ENCODE results near the gene SRP54. TPM values are rescaled to one million over a fixed set of nuclear protein-coding genes. Genes with fewer than 3 reads are reported as not detected.

SRP54 gene
- total and polyA plus RNA-seq, 2 donors (not counting 3 experiments of a cell fraction or from before 2014, with no cell fraction given): 32.8 to 63.7 TPM

DNA sequence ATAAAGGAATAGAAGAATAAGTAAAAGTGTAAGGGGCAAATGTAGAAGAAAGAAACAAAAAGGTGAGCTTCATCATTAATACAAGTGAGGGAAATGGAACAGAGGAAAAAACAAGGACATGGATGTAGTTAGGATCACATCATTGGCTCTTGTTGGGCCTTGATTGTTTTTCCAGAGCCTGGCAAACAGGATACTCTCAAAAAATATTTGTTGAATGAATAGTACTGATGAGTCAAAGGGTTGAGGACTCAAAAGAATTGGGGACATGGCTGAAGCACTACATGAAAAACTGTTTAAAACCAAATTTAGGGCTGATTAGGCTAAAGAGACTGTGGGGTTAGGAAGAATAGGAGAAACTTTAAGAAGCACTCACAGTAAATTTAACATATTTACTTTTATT lies 11.4 kb upstream of the SRP54 start:
- DNase-seq (ENCODE audit: low read depth, low spot score) (peak; percentile 48), FAIRE-seq (no peak)
- H3K9me3 ChIP-seq (replicated peaks; ENCODE audit: control insufficient read depth, insufficient read depth, low read length): no peaks in the 10 kb centered on the region
- no peak overlapping the region for H3K27ac ChIP-seq (ENCODE audit: insufficient read depth, low read depth, low read length)
- peaks cover 18% of the 10 kb centered on the region for H3K79me2 ChIP-seq (ENCODE audit: control insufficient read depth, insufficient read depth, low read length)
- peaks cover 10% of the 10 kb centered on the region for H3K4me1 ChIP-seq (ENCODE audit: control insufficient read depth, extremely low read depth, insufficient read depth, low read length)
- no peak overlapping the region for H3K4me3 ChIP-seq (replicated peaks in 1 of 3; ENCODE audit: insufficient read depth in 1 of 3, low read depth in 1 of 3, low read length in 3 of 3)
- H4K20me1 ChIP-seq (replicated peaks; ENCODE audit: control insufficient read depth, extremely low read depth, insufficient read depth, low read length): no peaks in the 10 kb centered on the region
- peaks cover 0 to under 1% of the 10 kb centered on the region in 2 experiments for H3K36me3 ChIP-seq (ENCODE audit: control insufficient read depth in 2 of 2, extremely low read depth in 1 of 2, insufficient read depth in 2 of 2, low read length in 2 of 2)
- no peak overlapping the region for H3K4me2 ChIP-seq (ENCODE audit: insufficient read depth, low read length)
- no peak overlapping the region for H3K9ac ChIP-seq (replicated peaks; ENCODE audit: extremely low read depth, insufficient read depth, low read length)
- H3K9me1 ChIP-seq (replicated peaks; ENCODE audit: control insufficient read depth, extremely low read depth, insufficient read depth, low read length): no peaks in the 10 kb centered on the region
- no peak overlapping the region for H2AFZ ChIP-seq (ENCODE audit: low read depth, low read length)
- dilution Hi-C loops (cut with MboI; ENCODE audit: extremely low pct_ligation_motif_present, low sequenced_read_pairs) (no loop called here), intact Hi-C loops (cut with micrococcal nuclease) (no loop called here)
- TF ChIP-seq JUN (IDR thresholded peaks at IDR 0.05; ENCODE audit: borderline replicate concordance, insufficient read depth, insufficient read length, low read depth) (peak; percentile 34), GATA2 (IDR thresholded peaks at IDR 0.05; ENCODE audit: insufficient read depth, insufficient read length, low read depth, low read length) (no peak), EZH2 (IDR thresholded peaks at IDR 0.05; ENCODE audit: borderline replicate concordance, low read depth, low read length, severe bottlenecking) (no peak), POLR2A (IDR thresholded peaks at IDR 0.05; ENCODE audit: low read depth, low read length) (no peak), CTCF (IDR thresholded peaks at IDR 0.05; ENCODE audit: extremely low read depth in 1 of 2, insufficient read depth in 1 of 2, low read depth in 1 of 2, low read length in 2 of 2) (no peak), FOS (IDR thresholded peaks at IDR 0.05; ENCODE audit: borderline replicate concordance, insufficient read depth, low read length) (peak; percentile 43), POLR2AphosphoS5 (IDR thresholded peaks at IDR 0.05; ENCODE audit: insufficient read depth, low read depth, low read length) (no peak), MYC (IDR thresholded peaks at IDR 0.05; ENCODE audit: low read depth, low read length) (no peak)
- TF ChIP-seq, protein P1, sequence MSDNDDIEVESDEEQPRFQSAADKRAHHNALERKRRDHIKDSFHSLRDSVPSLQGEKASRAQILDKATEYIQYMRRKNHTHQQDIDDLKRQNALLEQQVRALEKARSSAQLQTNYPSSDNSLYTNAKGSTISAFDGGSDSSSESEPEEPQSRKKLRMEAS (IDR thresholded peaks at IDR 0.05; ENCODE audit: insufficient read depth, insufficient read length): no peak
- POLR2A ChIA-PET: no interaction called here
- no peaks in the 10 kb centered on the region for H3K27me3 ChIP-seq (ENCODE audit: control insufficient read depth in 2 of 2, insufficient read depth in 2 of 2, low read length in 2 of 2)
- CTCF ChIA-PET: interaction anchor here (1.9 kb wide), 1 partner anchor 10 kb away, joined by 9 read pairs; no protein-coding TSS in a partner anchor
- BruUV-seq (replicated peaks): no TSS peak
